T-helper 1 cell (primary cell): ENCODE data around the gene PCCA.

Source experiments
- DNase-seq, 5 donors: peaks; one replicate each; pipeline ENCODE4 v3.0.0-alpha.2; 2012 to 2020

Gene PCCA

GRCh38 chr13:100529666-100530377 lies 440.9 kb downstream of the PCCA start:
- no peak for DNase-seq

- DNase-seq, result no peak
Observed at GRCh38 chr13:100530671-100531213, 441.8 kb downstream of the PCCA start.

GRCh38 chr13:100532090-100532766 lies 443.3 kb downstream of the PCCA start:
- no peak for DNase-seq

GRCh38 chr13:100532836-100533435 lies 444.0 kb downstream of the PCCA start:
- DNase-seq, result no peak

GRCh38 chr13:100533588-100534041 lies 444.7 kb downstream of the PCCA start:
- no peak for DNase-seq

- no peak for DNase-seq
Observed at GRCh38 chr13:100534147-100534843, 445.4 kb downstream of the PCCA start.

- no peak for DNase-seq
Observed at GRCh38 chr13:100534911-100535310, 446.0 kb downstream of the PCCA start.

- DNase-seq, result no peak
Observed at GRCh38 chr13:100535426-100536135, 446.7 kb downstream of the PCCA start.

- DNase-seq, result no peak
Observed at GRCh38 chr13:100536643-100537180, 447.8 kb downstream of the PCCA start.

GRCh38 chr13:100537486-100537885 lies 448.6 kb downstream of the PCCA start:
- no peak for DNase-seq

GRCh38 chr13:100537951-100538462 lies 449.1 kb downstream of the PCCA start:
- no peak for DNase-seq

GRCh38 chr13:100540621-100541020 lies 451.7 kb downstream of the PCCA start:
- DNase-seq, result no peak

- DNase-seq, result no peak
Observed at GRCh38 chr13:100541897-100542825, 453.3 kb downstream of the PCCA start.

GRCh38 chr13:100542826-100543156 lies 453.9 kb downstream of the PCCA start:
- peak in 1 of 5 donors; percentile 60 for DNase-seq

GRCh38 chr13:100543872-100544602 lies 455.1 kb downstream of the PCCA start:
- no peak for DNase-seq

GRCh38 chr13:100544866-100545683 lies 456.2 kb downstream of the PCCA start:
- DNase-seq, result no peak

GRCh38 chr13:100545684-100546061 lies 456.8 kb downstream of the PCCA start:
- DNase-seq, result no peak

GRCh38 chr13:100546713-100547405 lies 458.0 kb downstream of the PCCA start:
- no peak for DNase-seq
